NCI-H1417 treated with DMSO at 0.1 percent for 48 hours (cell line): ENCODE measurements around the gene SLC36A4.
"Not testable (repeated sequence)": the region's sequence is repeated elsewhere in the genome, so short reads cannot be mapped to it uniquely, and the experiment has no call there.

ENCODE experiments used
- DNase-seq: peaks from one replicate; lab custom pipeline; 2025; lab: John Stamatoyannopoulos, UW

Gene SLC36A4

GRCh38 chr11:93122535-93123235 lies 75.1 kb downstream of the SLC36A4 start:
- DNase-seq = no peak

- DNase-seq = no peak
Observed at GRCh38 chr11:93118276-93118675, 79.5 kb downstream of the SLC36A4 start.

- DNase-seq = no peak
Observed at GRCh38 chr11:93117565-93117964, 80.2 kb downstream of the SLC36A4 start.

GRCh38 chr11:93116641-93117441 lies 81.0 kb downstream of the SLC36A4 start:
- no peak for DNase-seq

GRCh38 chr11:93114304-93114703 lies 83.5 kb downstream of the SLC36A4 start:
- DNase-seq = no peak

- DNase-seq = no peak
Observed at GRCh38 chr11:93113824-93114223, 84.0 kb downstream of the SLC36A4 start.

GRCh38 chr11:93111147-93111546 lies 86.6 kb downstream of the SLC36A4 start:
- DNase-seq = not testable (repeated sequence)

GRCh38 chr11:93100211-93100610 lies 97.6 kb downstream of the SLC36A4 start:
- DNase-seq = no peak

GRCh38 chr11:93099806-93100205 lies 98.0 kb downstream of the SLC36A4 start:
- DNase-seq = no peak
